Measurements from ENCODE around the gene CNFN.

Gene CNFN

DNA sequence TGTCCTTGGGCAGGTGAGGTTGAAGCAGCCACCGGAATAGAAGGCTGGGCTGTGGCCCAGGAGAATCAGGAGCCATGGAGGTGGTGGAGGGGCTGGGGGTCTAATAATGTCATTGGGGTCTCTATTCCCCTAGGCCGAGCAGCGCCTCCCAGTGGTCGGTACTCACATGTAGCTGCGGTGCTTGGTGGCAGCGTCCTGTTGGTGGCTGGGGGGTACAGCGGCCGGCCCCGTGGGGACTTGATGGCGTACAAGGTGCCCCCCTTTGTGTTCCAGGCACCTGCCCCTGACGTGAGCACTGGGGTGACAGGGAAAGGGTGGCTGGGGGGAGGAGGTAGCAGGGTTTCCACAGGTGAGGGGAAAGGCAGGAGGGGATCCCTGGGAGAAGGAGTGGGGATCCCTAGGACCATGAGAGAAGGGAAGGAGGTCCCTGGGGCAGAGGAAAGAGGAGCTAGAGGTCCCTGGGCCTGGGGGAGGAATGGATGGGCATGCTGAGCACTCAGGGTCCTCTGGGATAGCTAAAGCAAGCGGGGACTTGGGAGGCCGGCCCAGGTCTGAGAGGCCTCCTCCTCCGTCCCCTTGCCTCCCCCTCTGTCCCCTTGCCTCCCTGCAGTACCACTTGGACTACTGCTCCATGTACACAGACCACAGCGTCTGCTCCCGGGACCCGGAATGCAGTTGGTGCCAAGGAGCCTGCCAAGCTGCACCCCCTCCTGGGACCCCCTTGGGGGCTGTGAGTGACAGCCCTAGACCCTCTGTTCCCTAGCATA is 46.6 kb downstream of the CNFN start:
- TF ChIP-seq GATA2 (IDR thresholded peaks at IDR 0.05; ENCODE audit: low read depth, low read length) (no peak), GATA3 (IDR thresholded peaks at IDR 0.05; ENCODE audit: low read depth, low read length) (no peak)

All from SH-SY5Y (cell line).